ENCODE results near the gene TFEB.

TFEB gene

GRCh38 chr6:41673704-41674000 is 61.8 kb downstream of the TFEB start:
- H3K4me3 ChIP-seq (ENCODE audit: insufficient read depth, low read depth, low read length) = no peak overlapping the region
- H3K4me1 ChIP-seq (ENCODE audit: control insufficient read depth, insufficient read depth, low read length) = peaks cover 20% of the 10 kb centered on the region
- peaks cover 5% of the 10 kb centered on the region for H3K27me3 ChIP-seq (ENCODE audit: control insufficient read depth, insufficient read depth, low read length, poor library complexity, severe bottlenecking)
- no peaks in the 10 kb centered on the region for H3K9me3 ChIP-seq (ENCODE audit: control insufficient read depth, low read length)
- no peak overlapping the region for H3K27ac ChIP-seq (ENCODE audit: insufficient read depth, low read depth, low read length, poor library complexity, severe bottlenecking)
- H3K36me3 ChIP-seq (ENCODE audit: control insufficient read depth, insufficient read depth, low read length) = no peaks in the 10 kb centered on the region
- 72 to 78% methylated on average over 5 of the region's 5 CpGs for WGBS, 2 experiments

- Histone ChIP-seq H3K27me3 (ENCODE audit: control insufficient read depth, insufficient read depth, low read length, poor library complexity, severe bottlenecking) (peaks cover 5% of the 10 kb centered on the region), H3K4me3 (ENCODE audit: insufficient read depth, low read depth, low read length) (no peak overlapping the region), H3K36me3 (ENCODE audit: control insufficient read depth, insufficient read depth, low read length) (no peaks in the 10 kb centered on the region), H3K4me1 (ENCODE audit: control insufficient read depth, insufficient read depth, low read length) (peaks cover 20% of the 10 kb centered on the region), H3K27ac (ENCODE audit: insufficient read depth, low read depth, low read length, poor library complexity, severe bottlenecking) (no peak overlapping the region), H3K9me3 (ENCODE audit: control insufficient read depth, low read length) (no peaks in the 10 kb centered on the region)
- 85% methylated on average over 17 of the region's 17 CpGs for WGBS, 2 experiments
Measured at GRCh38 chr6:41672816-41673703, 62.3 kb downstream of the TFEB start.

GRCh38 chr6:41672016-41672415 is 63.4 kb downstream of the TFEB start:
- Histone ChIP-seq H3K27ac (ENCODE audit: insufficient read depth, low read depth, low read length, poor library complexity, severe bottlenecking) (no peak overlapping the region), H3K9me3 (ENCODE audit: control insufficient read depth, low read length) (no peaks in the 10 kb centered on the region), H3K27me3 (ENCODE audit: control insufficient read depth, insufficient read depth, low read length, poor library complexity, severe bottlenecking) (peaks cover 2% of the 10 kb centered on the region), H3K36me3 (ENCODE audit: control insufficient read depth, insufficient read depth, low read length) (no peaks in the 10 kb centered on the region), H3K4me1 (ENCODE audit: control insufficient read depth, insufficient read depth, low read length) (peaks cover 13% of the 10 kb centered on the region), H3K4me3 (ENCODE audit: insufficient read depth, low read depth, low read length) (no peak overlapping the region)
- WGBS, 2 experiments = 92 to 94% methylated on average over 7 of the region's 7 CpGs

- Histone ChIP-seq H3K27me3 (ENCODE audit: control insufficient read depth, insufficient read depth, low read length, poor library complexity, severe bottlenecking) (no peaks in the 10 kb centered on the region), H3K9me3 (ENCODE audit: control insufficient read depth, low read length) (no peaks in the 10 kb centered on the region), H3K36me3 (ENCODE audit: control insufficient read depth, insufficient read depth, low read length) (no peaks in the 10 kb centered on the region), H3K27ac (ENCODE audit: insufficient read depth, low read depth, low read length, poor library complexity, severe bottlenecking) (no peak overlapping the region), H3K4me1 (ENCODE audit: control insufficient read depth, insufficient read depth, low read length) (peaks cover 9% of the 10 kb centered on the region), H3K4me3 (ENCODE audit: insufficient read depth, low read depth, low read length) (no peak overlapping the region)
- 63 to 71% methylated on average over 5 of the region's 5 CpGs for WGBS, 2 experiments
Measured at GRCh38 chr6:41671376-41671775, 64.0 kb downstream of the TFEB start.

- Histone ChIP-seq H3K27me3 (ENCODE audit: control insufficient read depth, insufficient read depth, low read length, poor library complexity, severe bottlenecking) (no peaks in the 10 kb centered on the region), H3K36me3 (ENCODE audit: control insufficient read depth, insufficient read depth, low read length) (no peaks in the 10 kb centered on the region), H3K4me1 (ENCODE audit: control insufficient read depth, insufficient read depth, low read length) (peaks cover 8% of the 10 kb centered on the region), H3K9me3 (ENCODE audit: control insufficient read depth, low read length) (no peaks in the 10 kb centered on the region), H3K4me3 (ENCODE audit: insufficient read depth, low read depth, low read length) (no peak overlapping the region), H3K27ac (ENCODE audit: insufficient read depth, low read depth, low read length, poor library complexity, severe bottlenecking) (no peak overlapping the region)
- 92 to 95% methylated on average over 9 of the region's 9 CpGs for WGBS, 2 experiments
Measured at GRCh38 chr6:41670703-41671360, 64.6 kb downstream of the TFEB start.

- Histone ChIP-seq H3K4me3 (ENCODE audit: insufficient read depth, low read depth, low read length) (no peak overlapping the region), H3K36me3 (ENCODE audit: control insufficient read depth, insufficient read depth, low read length) (no peaks in the 10 kb centered on the region), H3K9me3 (ENCODE audit: control insufficient read depth, low read length) (no peaks in the 10 kb centered on the region), H3K27ac (ENCODE audit: insufficient read depth, low read depth, low read length, poor library complexity, severe bottlenecking) (no peak overlapping the region), H3K27me3 (ENCODE audit: control insufficient read depth, insufficient read depth, low read length, poor library complexity, severe bottlenecking) (no peaks in the 10 kb centered on the region), H3K4me1 (ENCODE audit: control insufficient read depth, insufficient read depth, low read length) (peaks cover 8% of the 10 kb centered on the region)
- whole genome bisulfite sequencing, 2 experiments = 87 to 97% methylated on average over 2 of the region's 2 CpGs
Measured at GRCh38 chr6:41668968-41669367, 66.4 kb downstream of the TFEB start.

GRCh38 chr6:41667195-41667594 is 68.2 kb downstream of the TFEB start:
- no peak overlapping the region for H3K27ac ChIP-seq (ENCODE audit: insufficient read depth, low read depth, low read length, poor library complexity, severe bottlenecking)
- no peak overlapping the region for H3K4me3 ChIP-seq (ENCODE audit: insufficient read depth, low read depth, low read length)
- no peaks in the 10 kb centered on the region for H3K36me3 ChIP-seq (ENCODE audit: control insufficient read depth, insufficient read depth, low read length)
- H3K27me3 ChIP-seq (ENCODE audit: control insufficient read depth, insufficient read depth, low read length, poor library complexity, severe bottlenecking) = no peaks in the 10 kb centered on the region
- no peaks in the 10 kb centered on the region for H3K9me3 ChIP-seq (ENCODE audit: control insufficient read depth, low read length)
- WGBS, 2 experiments = 75 to 93% methylated on average over 1 of the region's 1 CpG
- no peaks in the 10 kb centered on the region for H3K4me1 ChIP-seq (ENCODE audit: control insufficient read depth, insufficient read depth, low read length)

GRCh38 chr6:41664271-41664670 is 71.1 kb downstream of the TFEB start:
- Histone ChIP-seq H3K4me3 (ENCODE audit: insufficient read depth, low read depth, low read length) (no peak overlapping the region), H3K36me3 (ENCODE audit: control insufficient read depth, insufficient read depth, low read length) (no peaks in the 10 kb centered on the region), H3K4me1 (ENCODE audit: control insufficient read depth, insufficient read depth, low read length) (no peaks in the 10 kb centered on the region), H3K27me3 (ENCODE audit: control insufficient read depth, insufficient read depth, low read length, poor library complexity, severe bottlenecking) (no peaks in the 10 kb centered on the region), H3K9me3 (ENCODE audit: control insufficient read depth, low read length) (no peaks in the 10 kb centered on the region), H3K27ac (ENCODE audit: insufficient read depth, low read depth, low read length, poor library complexity, severe bottlenecking) (no peak overlapping the region)
- WGBS, 2 experiments = 77 to 89% methylated on average over 3 to 4 of the region's 5 CpGs

GRCh38 chr6:41663568-41663967 is 71.8 kb downstream of the TFEB start:
- WGBS, 2 experiments = 60 to 62% methylated on average over 5 of the region's 5 CpGs
- H3K27ac ChIP-seq (ENCODE audit: insufficient read depth, low read depth, low read length, poor library complexity, severe bottlenecking) = no peak overlapping the region

GRCh38 chr6:41659935-41660334 is 75.5 kb downstream of the TFEB start:
- Histone ChIP-seq H3K36me3 (ENCODE audit: control insufficient read depth, insufficient read depth, low read length) (no peaks in the 10 kb centered on the region), H3K4me1 (ENCODE audit: control insufficient read depth, insufficient read depth, low read length) (peaks cover 17% of the 10 kb centered on the region), H3K4me3 (ENCODE audit: insufficient read depth, low read depth, low read length) (no peak overlapping the region), H3K9me3 (ENCODE audit: control insufficient read depth, low read length) (no peaks in the 10 kb centered on the region), H3K27ac (ENCODE audit: insufficient read depth, low read depth, low read length, poor library complexity, severe bottlenecking) (no peak overlapping the region), H3K27me3 (ENCODE audit: control insufficient read depth, insufficient read depth, low read length, poor library complexity, severe bottlenecking) (no peaks in the 10 kb centered on the region)
- 86 to 87% methylated on average over 7 of the region's 7 CpGs for WGBS, 2 experiments

More at GRCh38 chr6:41663568-41663967, 71.8 kb downstream of the TFEB start:
- Histone ChIP-seq H3K9me3 (ENCODE audit: control insufficient read depth, low read length) (no peaks in the 10 kb centered on the region), H3K27me3 (ENCODE audit: control insufficient read depth, insufficient read depth, low read length, poor library complexity, severe bottlenecking) (no peaks in the 10 kb centered on the region), H3K36me3 (ENCODE audit: control insufficient read depth, insufficient read depth, low read length) (no peaks in the 10 kb centered on the region), H3K4me1 (ENCODE audit: control insufficient read depth, insufficient read depth, low read length) (no peaks in the 10 kb centered on the region), H3K4me3 (ENCODE audit: insufficient read depth, low read depth, low read length) (no peak overlapping the region)
